GM18508 (cell line): ENCODE measurements around the gene THAP12.

Experiments used
- ATAC-seq: cut with Tn5 transposase; IDR thresholded peaks from one replicate; pipeline ENCODE4 v1.9.1; 2021; ENCODE audit warnings: moderate number of reproducible peaks; ENCODE audit not compliant: insufficient read depth, unreplicated experiment

Gene THAP12

DNA sequence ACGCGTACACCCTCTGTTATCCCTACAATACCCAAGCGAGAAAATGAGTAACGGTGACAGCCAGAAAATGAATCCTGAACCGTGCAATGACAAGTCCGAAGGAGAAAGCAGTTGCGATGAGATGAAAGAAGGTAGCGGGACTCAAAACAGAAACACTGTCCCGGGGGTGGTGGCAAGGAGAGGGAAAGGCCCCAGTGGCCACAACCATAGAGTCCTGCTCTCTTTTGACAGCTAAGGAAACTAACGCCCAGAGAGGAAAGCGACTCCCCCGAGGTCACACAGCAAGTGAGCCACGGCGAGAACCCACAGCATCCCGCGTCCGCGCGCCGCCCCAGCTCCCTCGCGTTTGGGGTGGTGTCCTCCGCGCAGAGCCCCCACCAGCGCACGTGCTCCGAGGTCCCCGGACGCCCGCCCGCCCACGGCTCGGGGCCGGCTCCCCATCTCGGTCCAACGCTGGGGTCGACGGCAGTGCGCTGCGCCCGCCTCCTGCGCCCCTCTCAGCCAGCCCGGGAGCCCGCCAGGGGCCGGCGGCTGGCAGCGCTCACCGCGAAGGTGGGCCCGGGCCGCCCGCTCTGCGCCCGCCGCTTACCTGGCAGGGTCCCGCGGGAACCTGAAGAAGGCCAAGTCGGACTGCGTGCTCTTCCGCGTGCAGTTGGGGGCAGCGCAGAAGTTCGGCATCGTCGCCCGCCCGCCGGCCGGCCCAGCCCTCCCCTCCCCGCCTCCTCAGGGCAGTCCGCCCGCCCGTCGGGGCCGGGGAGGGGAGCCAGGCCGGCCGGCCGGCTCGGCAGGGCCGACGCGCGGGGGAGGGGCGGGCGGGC, 564 bp downstream of the THAP12 start:
- peak; percentile 10 for ATAC-seq

DNA sequence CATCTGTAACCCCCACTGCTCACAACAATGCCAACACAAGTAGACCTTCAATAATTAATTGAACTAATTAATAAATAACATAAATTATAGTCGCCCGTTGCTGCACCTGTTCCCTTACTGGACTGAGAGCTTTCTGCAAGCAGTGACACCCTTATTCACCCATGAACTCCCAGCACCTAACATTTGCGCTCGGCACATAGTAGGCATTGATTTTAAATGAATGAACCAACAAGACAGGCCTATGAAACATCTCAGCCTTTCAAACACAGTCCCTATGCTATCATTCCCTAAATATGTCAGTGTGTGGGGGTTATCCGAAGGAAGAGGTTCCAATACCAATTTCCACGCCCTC, 1.1 kb downstream of the THAP12 start:
- no peak for ATAC-seq

DNA sequence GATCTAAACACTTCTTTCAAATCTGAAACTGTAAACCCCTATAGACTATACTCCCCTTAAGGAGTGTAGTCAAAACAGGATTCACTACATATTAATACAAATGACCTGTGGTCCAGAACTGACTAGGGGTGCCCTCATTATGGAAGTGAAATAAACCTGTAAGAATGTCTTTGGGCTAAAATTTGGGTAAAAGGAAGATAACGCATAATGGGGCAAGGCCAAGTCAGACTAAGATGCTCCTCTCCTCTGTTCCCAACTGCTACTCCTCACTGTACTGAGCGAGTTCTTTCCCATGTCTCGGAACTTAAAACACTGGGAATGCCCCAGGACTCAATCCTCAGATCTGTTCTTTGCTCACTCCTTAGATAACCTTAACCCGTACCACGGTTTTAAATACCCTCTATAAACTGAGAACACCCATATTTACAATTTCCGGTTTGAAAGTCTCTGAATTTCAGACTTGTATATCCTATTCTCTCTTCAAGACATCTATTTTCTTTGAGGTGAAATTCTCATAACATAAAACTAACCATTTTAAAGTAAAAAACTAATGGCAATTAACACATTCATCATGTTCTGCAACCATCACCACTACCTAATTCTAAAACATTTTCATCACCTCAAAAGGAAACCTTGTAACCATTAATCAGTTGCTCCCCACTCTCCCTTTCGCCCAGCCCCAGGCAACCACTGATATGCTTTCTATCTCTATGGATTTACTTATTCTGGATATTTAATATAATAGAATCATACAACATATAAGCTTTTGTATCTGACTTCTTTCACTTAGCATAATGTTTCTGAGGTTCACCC, 4.0 kb downstream of the THAP12 start:
- ATAC-seq = no peak

DNA sequence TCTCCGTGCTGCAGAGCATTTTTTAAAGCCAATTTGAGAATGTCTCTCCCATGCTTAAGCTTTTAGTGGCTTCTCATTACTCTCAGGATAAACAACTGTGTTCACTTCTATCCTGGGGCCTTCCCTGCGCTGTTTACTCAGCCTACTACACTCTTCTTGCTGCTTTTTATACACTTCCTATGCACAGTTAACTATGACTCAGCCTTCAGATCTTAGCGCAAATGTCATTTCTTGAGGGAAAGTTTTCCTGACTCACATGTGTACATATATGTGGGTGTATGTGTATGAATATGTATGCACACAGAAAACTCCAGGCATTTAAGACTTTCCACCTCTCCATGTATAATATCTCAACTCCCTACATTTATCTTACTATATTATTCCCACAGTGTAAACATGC, 9.8 kb downstream of the THAP12 start:
- ATAC-seq = no peak

DNA sequence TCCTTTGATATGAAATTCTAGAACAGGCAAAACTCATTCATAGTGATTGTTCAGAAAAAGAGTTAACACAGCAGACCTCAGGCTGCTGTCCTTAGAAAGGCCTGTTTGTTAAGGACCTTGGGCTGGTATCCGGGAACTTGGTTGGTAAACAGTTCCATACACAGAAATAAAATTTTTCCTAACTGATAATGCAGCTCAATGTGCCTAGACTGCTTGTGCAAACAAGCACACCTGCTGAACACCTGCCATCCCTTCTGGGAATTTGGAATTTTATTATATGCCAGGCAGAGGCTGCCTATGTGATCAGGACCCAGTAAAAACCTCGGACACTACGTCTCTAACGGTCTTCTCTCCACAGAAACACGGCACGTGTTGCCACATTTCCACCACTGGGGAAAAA, 11.5 kb downstream of the THAP12 start:
- ATAC-seq = no peak

DNA sequence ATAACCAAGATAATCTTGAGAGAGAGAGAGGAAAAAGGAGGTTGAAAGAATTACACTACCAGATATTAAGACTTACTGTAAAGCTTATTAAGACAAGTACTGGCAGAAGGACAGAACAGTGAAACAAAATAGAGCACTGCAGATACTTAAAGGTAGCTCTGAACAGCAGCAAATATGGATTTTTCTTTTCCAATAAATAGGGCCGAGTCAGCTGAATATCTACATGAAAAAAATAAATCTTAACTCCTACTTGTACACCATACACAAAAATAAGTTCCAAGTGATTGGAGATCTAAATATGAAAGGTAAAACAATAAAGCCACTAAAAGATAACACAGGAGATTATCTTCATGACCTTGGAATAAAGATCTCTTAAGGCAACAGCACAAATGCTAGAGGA, 12.4 kb downstream of the THAP12 start:
- ATAC-seq = no peak

DNA sequence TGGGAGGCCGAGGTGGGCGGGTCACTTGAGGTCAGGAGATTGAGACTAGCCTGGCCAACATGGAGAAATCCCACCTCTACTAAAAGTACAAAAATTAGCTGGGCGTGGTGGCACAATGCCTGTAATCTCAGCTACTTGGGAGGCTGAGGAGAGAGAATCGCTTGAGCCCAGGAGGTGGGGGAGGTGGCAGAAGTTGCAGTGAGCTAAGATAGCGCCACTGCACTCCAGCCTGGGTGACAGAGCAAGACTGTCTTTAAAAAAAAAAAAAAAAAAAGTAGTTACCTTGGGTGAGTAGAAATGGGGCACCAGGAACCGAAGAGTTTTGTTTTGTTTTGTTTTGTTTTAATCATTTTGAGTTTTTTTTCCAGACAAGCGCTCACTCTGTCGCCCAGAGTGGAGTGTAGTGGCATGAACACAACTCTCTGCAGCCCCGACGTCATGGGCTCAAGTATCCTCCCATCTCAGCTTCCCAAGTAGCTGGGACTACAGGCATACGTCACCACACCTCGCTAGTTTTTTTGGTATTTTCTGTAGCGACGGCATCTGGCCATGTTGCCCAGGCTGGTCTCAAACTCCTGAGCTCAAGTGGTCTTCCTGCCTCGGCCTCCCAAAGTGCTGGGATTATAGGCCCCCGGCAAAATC, 15.8 kb downstream of the THAP12 start:
- ATAC-seq = no peak

DNA sequence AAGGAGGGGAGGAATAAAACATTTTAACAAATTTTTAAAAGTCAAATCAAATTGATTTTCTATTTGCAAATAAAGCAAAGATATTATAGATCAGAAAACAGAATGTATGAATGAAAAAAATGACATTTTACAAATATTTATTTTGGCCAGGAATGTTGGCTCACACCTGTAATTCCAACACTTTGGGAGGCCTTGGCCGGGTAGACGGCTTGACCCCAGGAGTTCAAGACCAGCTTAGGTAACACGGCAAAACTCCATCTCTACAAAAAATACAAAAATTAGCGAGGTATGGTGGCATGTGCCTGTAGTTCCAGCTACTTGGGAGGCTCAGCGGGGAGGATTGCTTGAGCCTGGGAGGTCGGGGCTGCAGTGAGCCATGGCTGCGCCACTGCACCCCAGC, 18.2 kb downstream of the THAP12 start:
- no peak for ATAC-seq

DNA sequence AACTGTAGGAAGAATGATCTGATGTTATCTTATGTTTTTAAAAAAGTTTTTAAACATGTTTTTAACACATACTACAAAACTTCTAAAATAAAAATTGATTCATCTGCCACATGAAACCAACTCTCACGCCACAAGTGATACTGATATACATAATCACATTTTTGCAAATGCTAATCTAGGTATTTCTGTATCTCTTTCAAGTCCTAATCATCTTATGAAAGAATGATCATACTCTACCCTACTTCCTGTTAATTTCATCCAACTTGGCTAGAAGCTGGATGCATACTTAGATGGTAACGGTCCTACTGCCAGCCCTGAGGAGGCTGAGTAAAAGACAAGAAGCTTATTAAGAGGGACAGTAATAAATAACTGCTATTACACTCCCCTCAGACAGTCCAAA, 19.2 kb downstream of the THAP12 start:
- ATAC-seq = no peak

DNA sequence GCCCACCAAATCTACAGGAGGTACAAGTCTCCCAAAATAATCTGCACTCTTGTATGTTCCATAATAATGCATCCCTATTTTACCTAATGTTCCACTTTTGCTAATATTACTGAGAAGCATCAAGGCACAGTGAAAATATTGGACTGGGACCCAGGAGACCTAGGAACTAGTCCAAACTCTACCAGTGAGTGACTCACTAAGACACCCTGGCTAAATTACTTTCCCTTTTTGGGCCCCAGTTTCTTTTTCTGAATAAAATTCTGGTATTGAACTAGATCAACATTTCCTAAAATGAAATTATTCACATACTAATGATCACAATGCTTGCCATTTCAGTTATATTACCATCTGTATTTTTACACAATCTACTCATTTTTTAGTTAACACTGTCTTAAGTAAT, 19.6 kb downstream of the THAP12 start:
- ATAC-seq = no peak

DNA sequence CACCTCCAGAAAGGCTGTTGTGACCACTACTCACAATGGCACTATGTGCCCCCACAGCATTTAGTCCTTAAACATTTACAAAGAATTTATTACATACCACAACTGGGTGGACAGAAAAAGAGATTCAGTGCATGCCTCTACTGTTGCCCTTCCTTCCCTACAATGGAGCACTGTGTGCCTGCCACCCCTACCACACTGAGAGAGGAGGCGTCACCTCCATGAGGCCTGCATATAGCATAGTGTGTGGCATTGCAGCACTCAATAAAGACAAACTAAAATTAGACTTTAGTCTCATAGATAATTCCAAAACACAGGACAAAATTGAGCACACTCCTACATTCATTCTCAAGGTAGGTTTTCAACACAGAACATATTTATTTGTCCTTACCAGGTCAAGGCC, 25.8 kb downstream of the THAP12 start:
- no peak for ATAC-seq

DNA sequence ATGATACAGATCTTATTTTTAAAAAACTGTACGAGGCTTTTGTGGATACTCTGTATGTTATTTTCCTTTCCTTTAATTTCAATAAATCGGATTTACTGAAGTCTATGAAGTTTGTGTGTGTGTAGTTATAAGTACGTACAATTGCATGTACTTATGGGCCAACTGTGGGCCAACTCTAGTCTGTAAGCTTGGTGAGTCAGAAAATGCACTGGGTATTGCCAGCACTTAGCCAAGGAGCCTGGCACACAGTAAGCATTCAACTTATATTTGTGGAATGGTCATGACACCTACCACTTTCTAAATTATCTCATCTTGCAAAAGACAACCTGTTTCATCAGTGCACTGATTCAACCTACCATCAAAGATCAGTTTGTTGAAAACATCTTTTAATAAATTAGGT, 32.6 kb downstream of the THAP12 start:
- ATAC-seq = no peak

DNA sequence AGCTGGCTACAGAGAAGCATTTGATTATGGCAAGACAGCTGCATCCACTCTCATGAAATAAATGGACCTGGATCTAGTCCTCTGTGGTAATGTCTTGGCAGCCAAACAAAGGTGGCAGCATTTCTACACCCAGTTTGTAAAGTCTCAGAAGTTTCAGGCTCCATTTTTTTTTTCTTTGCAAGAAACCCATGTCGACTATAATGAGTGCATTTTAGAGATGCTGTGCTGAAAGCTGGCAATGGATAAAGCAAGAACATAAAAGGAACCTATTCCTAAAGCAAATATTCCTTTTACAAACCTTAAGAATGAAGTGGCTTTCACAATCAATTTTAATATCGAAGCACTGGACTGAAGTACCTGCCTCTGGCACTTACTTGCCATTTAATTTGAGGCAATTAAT, 33.5 kb downstream of the THAP12 start:
- ATAC-seq = no peak

DNA sequence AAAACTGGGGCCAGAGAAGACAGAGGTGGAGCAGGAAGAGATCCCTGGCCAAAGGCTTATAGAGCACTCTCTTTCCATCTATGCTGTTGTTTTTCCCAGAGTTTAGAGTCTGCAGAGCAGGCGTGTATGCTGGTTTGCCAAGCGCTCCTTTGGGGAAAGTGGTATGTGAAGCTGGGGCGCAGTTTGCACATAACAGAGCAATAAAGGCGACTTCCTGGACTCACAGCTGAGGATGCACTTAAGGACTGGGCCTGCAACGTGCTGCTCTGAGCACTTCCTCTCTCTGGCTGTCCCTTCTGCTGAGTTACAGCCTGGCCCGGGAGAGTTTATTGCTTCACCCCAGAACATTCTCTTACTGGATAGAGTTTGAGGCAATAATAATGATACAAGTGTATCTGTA, 41.7 kb downstream of the THAP12 start:
- no peak for ATAC-seq

DNA sequence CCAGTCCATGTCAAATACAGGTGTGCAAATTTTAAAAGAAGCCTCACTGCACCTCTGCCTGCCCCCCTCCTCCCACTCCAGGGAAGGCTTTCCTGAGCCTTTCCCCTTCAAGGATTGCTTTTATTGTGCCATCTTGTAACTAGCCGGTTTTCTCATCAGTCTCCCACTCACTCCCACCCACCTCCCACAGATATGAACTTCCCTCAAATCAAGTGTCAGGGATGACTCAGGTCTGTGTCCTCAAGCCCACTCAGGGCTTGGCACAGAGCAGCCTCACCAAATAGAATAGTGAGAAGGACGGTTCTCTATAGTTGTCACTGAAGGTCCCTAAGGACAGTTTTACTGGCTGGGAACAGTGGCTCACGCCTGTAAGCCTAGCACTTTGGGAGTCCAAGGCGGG, 43.0 kb downstream of the THAP12 start:
- ATAC-seq = no peak

DNA sequence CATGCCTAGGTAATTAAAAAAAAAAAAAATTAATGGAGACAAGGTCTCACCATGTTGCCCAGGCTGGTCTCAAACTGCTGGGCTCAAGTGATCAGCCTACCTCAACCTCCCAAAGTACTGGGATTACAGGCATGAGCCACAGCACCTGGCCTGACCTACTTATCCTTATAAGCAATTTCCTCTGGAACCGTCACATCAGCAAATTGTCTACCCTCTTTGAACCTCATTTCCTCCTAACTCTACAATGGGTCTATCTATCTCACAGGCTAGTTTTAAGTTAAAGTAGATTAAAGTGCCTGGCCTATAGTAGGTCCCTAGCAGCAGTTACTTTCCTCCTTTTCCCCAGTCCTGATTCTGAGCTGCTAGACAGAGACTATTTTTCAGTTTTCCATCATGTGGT, 43.5 kb downstream of the THAP12 start:
- no peak for ATAC-seq

DNA sequence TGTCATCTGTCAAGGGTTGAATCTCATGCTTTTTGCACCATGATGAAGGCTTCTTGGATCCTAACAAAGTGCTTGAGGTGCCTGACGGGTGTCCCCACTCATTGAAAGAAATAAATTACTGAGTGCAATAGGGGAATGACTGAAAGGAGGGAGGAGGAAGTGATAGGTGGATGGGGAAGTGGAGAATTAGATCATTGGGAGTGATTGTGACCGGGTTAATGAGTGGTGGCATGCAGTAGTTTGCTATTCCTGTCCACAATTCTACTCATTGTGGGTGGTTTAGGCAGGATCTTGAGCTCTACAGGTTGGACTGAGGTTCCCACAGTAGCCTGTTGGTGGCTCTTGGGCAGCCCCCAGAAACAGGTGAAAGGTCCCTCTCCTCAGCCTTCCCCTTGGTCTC, 44.3 kb downstream of the THAP12 start:
- no peak for ATAC-seq

DNA sequence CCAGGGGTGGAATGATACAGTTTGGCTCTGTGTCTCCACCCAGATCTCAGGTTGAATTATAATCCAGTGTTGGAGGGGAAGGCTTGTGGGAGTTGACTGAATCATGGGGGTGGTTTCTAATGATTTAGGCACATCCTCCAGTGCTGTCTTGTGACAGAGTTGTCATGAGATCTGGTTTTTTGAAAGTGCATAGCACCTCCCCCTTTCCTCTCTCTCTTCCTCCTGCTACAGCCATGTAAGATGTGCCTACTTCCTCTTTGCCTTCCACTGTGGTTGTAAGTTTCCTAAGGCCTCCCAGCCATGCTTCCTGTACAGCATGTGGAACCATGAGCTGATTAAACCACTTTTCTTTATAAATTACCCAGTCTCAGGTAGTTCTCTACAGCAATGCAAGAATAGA, 45.1 kb downstream of the THAP12 start:
- no peak for ATAC-seq

DNA sequence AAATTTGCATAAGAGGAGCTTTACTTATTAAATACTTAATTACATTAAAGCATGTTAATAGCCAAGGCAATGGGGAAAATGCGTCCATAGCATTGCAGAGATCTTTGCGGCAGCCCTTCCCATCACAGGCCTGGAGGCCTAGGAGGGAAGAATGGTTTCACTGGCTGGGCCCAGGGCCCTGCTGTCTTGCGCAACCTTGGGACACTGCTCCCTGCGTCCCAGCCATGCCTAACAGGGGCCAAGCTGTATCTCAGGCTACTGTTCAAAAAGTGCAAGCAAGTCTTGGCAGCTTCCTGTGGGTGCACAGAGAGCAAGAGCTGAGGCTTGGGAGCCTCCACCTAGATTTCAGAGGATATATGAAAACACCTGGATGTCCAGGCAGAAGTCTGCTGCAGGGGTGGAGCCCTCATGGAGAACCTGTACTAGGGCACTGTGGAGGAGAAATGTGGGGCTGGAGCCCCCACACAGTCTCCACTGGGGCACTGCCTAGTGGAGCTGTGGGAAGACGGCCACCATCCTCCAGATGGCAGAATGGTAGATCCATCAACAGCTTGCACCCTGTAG, 46.0 kb downstream of the THAP12 start:
- ATAC-seq = no peak

DNA sequence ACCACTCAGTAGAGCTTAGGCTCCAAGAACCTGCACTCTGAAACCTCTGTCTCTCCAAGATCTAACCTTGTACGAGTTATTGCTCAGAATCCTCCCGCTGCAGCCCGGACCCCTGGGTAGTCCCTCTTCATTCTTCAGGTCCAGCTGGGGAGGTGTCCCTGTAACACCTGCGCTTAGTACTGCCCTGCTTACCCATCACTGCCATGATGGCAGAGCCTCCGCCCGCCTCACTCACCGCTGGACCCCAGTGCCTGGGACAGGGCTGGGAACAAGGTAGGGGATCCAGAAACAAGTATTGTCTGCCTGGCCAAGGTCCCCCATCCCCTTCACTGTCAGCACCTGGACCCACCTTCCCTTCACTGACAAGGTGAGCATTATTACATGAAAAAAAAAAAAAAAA, 50.3 kb downstream of the THAP12 start:
- ATAC-seq = no peak

DNA sequence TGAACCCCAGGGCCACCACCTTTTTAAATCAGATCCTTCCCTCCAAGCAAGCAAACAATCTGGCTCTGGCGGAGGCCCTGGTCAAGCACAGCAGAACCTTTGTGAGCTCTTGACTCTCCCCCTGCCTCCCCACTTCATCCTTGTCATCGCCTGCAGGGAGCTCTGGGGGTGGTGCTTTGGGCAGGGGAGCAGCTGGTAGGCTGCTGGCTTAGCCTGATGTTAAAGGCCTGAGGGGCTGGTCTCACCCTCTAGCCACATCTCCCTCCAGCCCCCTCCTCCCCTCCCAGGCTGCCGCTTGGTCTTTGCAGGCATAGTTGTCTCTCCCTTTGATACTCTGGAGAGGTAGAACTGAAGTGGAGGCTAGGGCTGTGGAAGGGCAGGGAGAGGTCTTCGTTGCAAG, 50.9 kb downstream of the THAP12 start:
- ATAC-seq = no peak
